HL-60 (cell line): ENCODE measurements around the gene CNTNAP5.

Experiments
- POLR2AphosphoS5 ChIP-seq: IDR thresholded peaks from 2 replicates; pipeline ENCODE4 v1.6.1; 2012; ENCODE audit warnings: low read depth
- REST ChIP-seq: IDR thresholded peaks from 2 replicates; pipeline ENCODE4 v1.6.1; 2012; ENCODE audit warnings: low read depth; ENCODE audit not compliant: insufficient replicate concordance
- TF ChIP-seq, protein P1 (sequence below): IDR thresholded peaks from one replicate; pipeline ENCODE4 v1.5.1; 2011; ENCODE audit warnings: low read length, control low read depth, inconsistent platforms; ENCODE audit not compliant: insufficient read depth

DNA sequence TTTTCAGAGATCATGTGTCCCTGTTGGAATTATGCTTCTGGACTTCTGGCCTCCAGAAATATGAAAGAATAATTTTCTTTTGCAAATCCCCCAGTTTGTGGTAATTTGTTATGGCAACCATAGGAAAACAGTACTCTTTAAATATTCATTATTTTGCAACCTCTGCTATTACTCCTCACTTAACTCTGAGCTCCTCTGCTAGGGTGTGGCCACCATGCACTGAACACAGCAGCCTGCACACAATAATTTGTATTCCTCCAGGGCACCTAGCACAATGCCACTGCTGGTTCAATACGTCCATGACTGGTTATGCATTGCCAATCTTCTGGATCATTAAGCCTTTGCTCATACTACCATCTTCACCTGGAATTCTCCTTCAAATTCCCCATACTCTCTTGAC, 232.0 kb downstream of the CNTNAP5 start:
- TF ChIP-seq, protein P1, sequence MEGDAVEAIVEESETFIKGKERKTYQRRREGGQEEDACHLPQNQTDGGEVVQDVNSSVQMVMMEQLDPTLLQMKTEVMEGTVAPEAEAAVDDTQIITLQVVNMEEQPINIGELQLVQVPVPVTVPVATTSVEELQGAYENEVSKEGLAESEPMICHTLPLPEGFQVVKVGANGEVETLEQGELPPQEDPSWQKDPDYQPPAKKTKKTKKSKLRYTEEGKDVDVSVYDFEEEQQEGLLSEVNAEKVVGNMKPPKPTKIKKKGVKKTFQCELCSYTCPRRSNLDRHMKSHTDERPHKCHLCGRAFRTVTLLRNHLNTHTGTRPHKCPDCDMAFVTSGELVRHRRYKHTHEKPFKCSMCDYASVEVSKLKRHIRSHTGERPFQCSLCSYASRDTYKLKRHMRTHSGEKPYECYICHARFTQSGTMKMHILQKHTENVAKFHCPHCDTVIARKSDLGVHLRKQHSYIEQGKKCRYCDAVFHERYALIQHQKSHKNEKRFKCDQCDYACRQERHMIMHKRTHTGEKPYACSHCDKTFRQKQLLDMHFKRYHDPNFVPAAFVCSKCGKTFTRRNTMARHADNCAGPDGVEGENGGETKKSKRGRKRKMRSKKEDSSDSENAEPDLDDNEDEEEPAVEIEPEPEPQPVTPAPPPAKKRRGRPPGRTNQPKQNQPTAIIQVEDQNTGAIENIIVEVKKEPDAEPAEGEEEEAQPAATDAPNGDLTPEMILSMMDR = no peak
- no peak for TF ChIP-seq REST
- TF ChIP-seq POLR2AphosphoS5 = no peak
